ENCODE data around the gene TRIO.

DNA sequence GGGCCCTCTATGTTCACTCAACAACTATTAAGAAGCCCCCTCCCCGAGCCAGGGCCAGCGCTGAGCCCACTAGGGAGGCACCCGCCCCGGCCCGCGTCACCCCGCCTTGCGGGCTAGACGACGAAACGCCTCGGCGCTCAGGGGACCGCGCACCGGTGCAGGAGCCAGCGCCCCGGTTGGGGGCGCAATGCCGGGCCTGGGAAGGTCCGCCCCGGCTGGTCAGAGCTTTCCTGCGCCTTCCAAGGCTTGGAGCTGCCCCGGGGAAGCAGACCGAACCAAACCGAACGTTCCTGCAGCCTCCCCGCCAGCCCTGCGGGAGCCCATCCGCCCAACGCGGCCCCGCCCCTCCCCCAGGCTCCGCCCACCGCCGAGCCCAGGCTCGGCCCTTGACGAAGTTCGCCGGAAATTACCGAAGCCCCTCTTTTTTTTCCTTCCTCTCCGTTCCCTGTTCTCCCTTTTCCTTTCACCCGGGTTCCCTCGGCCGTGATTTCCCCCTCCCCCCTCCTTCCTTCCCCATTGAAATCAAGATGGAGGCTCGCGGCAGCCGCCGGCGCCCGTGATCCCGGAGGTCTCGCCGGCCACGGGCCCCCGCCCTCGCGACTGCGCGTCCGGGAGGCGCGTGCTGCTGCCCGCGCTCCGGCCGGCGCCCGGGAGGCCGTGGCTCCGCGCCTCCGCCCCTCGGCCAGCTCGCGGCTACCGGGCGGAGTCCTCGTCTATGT lies at the start of gene TRIO:
- TF ChIP-seq ZNF8 (CRISPR knock-in tag; IDR thresholded peaks at IDR 0.05) (no peak), ZC3H10 (CRISPR knock-in tag; IDR thresholded peaks at IDR 0.05) (no peak), GLIS3 (CRISPR knock-in tag; IDR thresholded peaks at IDR 0.05) (no peak), BACH2 (CRISPR knock-in tag; IDR thresholded peaks at IDR 0.05; ENCODE audit: borderline replicate concordance) (no peak), RARB (CRISPR knock-in tag; IDR thresholded peaks at IDR 0.05) (no peak), ZNF565 (CRISPR knock-in tag; conservative IDR thresholded peaks at IDR 0.05; ENCODE audit: low read depth) (no peak), CSDC2 (CRISPR knock-in tag; IDR thresholded peaks at IDR 0.05) (no peak), SNAI2 (CRISPR knock-in tag; IDR thresholded peaks at IDR 0.05) (no peak), ZFP30 (CRISPR knock-in tag; IDR thresholded peaks at IDR 0.05) (no peak)
- TF ChIP-seq, protein P1, sequence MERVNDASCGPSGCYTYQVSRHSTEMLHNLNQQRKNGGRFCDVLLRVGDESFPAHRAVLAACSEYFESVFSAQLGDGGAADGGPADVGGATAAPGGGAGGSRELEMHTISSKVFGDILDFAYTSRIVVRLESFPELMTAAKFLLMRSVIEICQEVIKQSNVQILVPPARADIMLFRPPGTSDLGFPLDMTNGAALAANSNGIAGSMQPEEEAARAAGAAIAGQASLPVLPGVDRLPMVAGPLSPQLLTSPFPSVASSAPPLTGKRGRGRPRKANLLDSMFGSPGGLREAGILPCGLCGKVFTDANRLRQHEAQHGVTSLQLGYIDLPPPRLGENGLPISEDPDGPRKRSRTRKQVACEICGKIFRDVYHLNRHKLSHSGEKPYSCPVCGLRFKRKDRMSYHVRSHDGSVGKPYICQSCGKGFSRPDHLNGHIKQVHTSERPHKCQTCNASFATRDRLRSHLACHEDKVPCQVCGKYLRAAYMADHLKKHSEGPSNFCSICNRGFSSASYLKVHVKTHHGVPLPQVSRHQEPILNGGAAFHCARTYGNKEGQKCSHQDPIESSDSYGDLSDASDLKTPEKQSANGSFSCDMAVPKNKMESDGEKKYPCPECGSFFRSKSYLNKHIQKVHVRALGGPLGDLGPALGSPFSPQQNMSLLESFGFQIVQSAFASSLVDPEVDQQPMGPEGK (CRISPR knock-in tag; IDR thresholded peaks at IDR 0.05; ENCODE audit: borderline replicate concordance), result no peak
- TF ChIP-seq, protein P2, sequence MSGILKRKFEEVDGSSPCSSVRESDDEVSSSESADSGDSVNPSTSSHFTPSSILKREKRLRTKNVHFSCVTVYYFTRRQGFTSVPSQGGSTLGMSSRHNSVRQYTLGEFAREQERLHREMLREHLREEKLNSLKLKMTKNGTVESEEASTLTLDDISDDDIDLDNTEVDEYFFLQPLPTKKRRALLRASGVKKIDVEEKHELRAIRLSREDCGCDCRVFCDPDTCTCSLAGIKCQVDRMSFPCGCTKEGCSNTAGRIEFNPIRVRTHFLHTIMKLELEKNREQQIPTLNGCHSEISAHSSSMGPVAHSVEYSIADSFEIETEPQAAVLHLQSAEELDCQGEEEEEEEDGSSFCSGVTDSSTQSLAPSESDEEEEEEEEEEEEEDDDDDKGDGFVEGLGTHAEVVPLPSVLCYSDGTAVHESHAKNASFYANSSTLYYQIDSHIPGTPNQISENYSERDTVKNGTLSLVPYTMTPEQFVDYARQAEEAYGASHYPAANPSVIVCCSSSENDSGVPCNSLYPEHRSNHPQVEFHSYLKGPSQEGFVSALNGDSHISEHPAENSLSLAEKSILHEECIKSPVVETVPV (CRISPR knock-in tag; IDR thresholded peaks at IDR 0.05), result no peak
